Loucy (cell line): ENCODE measurements around the gene SPAG7.

Experiments
- H2AFZ ChIP-seq: fragments of 200-600 bp; sonication (generic); 2 replicates; pipeline ENCODE4 v1.6.0; 2016; ENCODE audit warnings: antibody characterized with exemption, mild to moderate bottlenecking, low read length, moderate library complexity
- H3F3A ChIP-seq: fragments of 200-600 bp; 2 replicates; pipeline ENCODE4 v1.6.0; 2016; ENCODE audit warnings: antibody characterized with exemption, low read depth, mild to moderate bottlenecking
- H3K27me3 ChIP-seq: fragments of 200-600 bp; sonication (generic); 2 replicates; pipeline ENCODE4 v1.6.1; 2014; ENCODE audit warnings: low read length, mild to moderate bottlenecking; ENCODE audit not compliant: insufficient read depth, poor library complexity, severe bottlenecking
- H3K36me3 ChIP-seq: fragments of 200-600 bp; sonication (generic); 2 replicates; pipeline ENCODE4 v1.6.1; 2016; ENCODE audit warnings: low read length; ENCODE audit not compliant: insufficient read depth
- H3K4me1 ChIP-seq: fragments of 200-600 bp; sonication (generic); 2 replicates; pipeline ENCODE4 v1.5.1; 2014; ENCODE audit warnings: low read length, mild to moderate bottlenecking; ENCODE audit not compliant: insufficient read depth, poor library complexity, severe bottlenecking
- H3K4me2 ChIP-seq: fragments of 200-600 bp; sonication (generic); 2 replicates; pipeline ENCODE4 v1.6.0; 2014; ENCODE audit warnings: antibody characterized with exemption, low read length, low read depth, mild to moderate bottlenecking; ENCODE audit not compliant: poor library complexity, severe bottlenecking
- H3K4me3 ChIP-seq: fragments of 200-600 bp; sonication (generic); 2 replicates; pipeline ENCODE4 v1.5.1; 2014; ENCODE audit warnings: low read length, mild to moderate bottlenecking, mixed read lengths; ENCODE audit not compliant: poor library complexity, severe bottlenecking
- H3K79me2 ChIP-seq: fragments of 200-600 bp; sonication (generic); 2 replicates; pipeline ENCODE4 v1.6.1; 2014; ENCODE audit warnings: low read length; ENCODE audit not compliant: insufficient read depth
- H3K9ac ChIP-seq: fragments of 200-600 bp; sonication (generic); 2 replicates; pipeline ENCODE4 v1.6.0; 2014; ENCODE audit warnings: mild to moderate bottlenecking, low read depth, low read length, moderate library complexity; ENCODE audit not compliant: poor library complexity, severe bottlenecking
- H3K9me2 ChIP-seq: fragments of 200-600 bp; sonication (generic); replicated peaks from 2 replicates; pipeline ENCODE4 v1.6.1; 2016; ENCODE audit warnings: low read depth, low read length, mixed read lengths
- H3K9me3 ChIP-seq: fragments of 200-600 bp; sonication (generic); 2 replicates; pipeline ENCODE4 v1.6.1; 2014; ENCODE audit warnings: mild to moderate bottlenecking, antibody characterized with exemption, low read length, low read depth; ENCODE audit not compliant: insufficient read depth
- H4K20me1 ChIP-seq: fragments of 200-600 bp; sonication (generic); 2 replicates; pipeline ENCODE4 v1.6.0; 2014; ENCODE audit warnings: antibody characterized with exemption, low read length, mild to moderate bottlenecking; ENCODE audit not compliant: insufficient read depth, poor library complexity, severe bottlenecking
- EZH2phosphoT487 ChIP-seq: fragments of 200-600 bp; IDR thresholded peaks from 2 replicates; pipeline ENCODE4 v1.6.1; 2018; ENCODE audit warnings: antibody characterized with exemption, mild to moderate bottlenecking, moderate library complexity, borderline replicate concordance
- TF ChIP-seq, protein P1 (sequence below): fragments of 200-600 bp; sonication (generic); conservative IDR thresholded peaks from 2 replicates; pipeline ENCODE4 v1.5.1; 2014; ENCODE audit warnings: mild to moderate bottlenecking, antibody characterized with exemption, low read length

SPAG7 gene

DNA sequence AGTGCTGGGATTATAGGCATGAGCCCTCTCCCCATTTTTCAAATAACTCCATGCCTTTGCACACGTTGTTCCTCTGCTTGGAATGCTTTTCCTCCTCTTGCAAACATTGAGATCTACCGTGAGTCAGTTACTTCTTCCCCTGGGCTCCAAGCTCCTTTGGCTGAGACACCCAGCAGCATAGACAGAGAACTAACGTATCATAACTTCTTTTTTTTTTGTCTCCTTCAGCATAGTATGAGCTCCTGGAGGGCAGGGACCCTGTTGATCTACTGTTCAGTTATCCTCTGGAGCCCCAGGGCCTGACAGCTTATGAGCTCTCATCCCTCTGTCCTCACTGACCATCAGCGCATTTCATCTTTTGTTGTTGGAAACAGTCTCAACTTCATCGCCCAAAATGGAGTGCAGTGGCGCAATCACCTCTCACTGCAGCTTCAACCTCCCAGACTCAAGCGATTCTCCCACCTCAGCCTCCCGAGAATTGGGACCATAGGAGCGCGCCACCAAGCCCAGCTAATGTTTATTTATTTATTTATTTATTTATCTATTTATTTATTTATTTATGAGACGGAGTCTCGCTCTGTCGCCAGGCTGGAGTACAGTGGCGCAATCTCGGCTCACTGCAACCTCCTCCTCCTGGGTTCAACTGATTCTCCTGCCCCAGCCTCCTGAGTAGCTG is 2.2 kb downstream of the SPAG7 start:
- Histone ChIP-seq H3K4me3 (no peak overlapping the region), H3K4me2 (no peak overlapping the region), H3K27me3 (no peaks in the 10 kb centered on the region), H3K4me1 (peaks cover 31% of the 10 kb centered on the region), H3F3A (no peaks in the 10 kb centered on the region), H4K20me1 (no peaks in the 10 kb centered on the region), H3K9me2 (no peaks in the 10 kb centered on the region), H3K36me3 (no peaks in the 10 kb centered on the region), H3K79me2 (peaks cover 35% of the 10 kb centered on the region), H3K9me3 (no peaks in the 10 kb centered on the region), H2AFZ (no peak overlapping the region), H3K9ac (no peak overlapping the region)
- TF ChIP-seq EZH2phosphoT487 = no peak
- TF ChIP-seq, protein P1, sequence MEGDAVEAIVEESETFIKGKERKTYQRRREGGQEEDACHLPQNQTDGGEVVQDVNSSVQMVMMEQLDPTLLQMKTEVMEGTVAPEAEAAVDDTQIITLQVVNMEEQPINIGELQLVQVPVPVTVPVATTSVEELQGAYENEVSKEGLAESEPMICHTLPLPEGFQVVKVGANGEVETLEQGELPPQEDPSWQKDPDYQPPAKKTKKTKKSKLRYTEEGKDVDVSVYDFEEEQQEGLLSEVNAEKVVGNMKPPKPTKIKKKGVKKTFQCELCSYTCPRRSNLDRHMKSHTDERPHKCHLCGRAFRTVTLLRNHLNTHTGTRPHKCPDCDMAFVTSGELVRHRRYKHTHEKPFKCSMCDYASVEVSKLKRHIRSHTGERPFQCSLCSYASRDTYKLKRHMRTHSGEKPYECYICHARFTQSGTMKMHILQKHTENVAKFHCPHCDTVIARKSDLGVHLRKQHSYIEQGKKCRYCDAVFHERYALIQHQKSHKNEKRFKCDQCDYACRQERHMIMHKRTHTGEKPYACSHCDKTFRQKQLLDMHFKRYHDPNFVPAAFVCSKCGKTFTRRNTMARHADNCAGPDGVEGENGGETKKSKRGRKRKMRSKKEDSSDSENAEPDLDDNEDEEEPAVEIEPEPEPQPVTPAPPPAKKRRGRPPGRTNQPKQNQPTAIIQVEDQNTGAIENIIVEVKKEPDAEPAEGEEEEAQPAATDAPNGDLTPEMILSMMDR = no peak

DNA sequence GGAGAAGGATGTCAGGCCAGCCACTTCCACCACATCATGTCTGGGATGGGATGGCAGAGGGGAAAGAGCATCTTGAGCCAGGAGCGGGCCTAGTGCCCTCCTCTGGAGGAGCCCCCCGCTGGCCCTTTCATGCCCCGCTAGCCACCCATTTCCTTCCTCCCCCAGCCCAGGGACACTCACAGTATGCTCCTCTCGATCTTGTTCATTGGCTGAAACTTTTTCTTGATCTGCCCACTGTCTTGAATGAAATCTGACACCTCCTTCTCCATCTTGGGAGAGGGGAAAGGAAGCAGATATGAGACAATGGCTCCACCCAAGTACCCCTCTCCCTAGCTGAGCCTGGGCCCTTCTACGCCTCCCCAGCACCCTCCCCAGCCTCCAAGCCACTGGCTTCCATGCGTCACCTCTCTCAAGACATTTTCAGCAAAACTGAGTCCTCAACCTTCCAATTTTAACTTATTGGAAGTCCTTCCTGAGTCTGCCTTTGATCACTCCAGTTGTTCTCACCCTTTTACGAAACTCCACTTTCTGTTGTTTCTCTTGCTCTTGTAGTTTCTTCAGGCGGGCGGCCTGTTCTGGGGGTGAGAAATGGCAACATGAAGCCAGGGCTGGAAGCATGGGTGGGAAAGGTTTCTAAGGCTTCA is 7.2 kb downstream of the SPAG7 start:
- H3K9me3 ChIP-seq = no peaks in the 10 kb centered on the region
- TF ChIP-seq, protein P1 = no peak
- no peak for TF ChIP-seq EZH2phosphoT487
- 0 out of 2 replicates have a peak, but pooled peaks cover 3% of the 10 kb centered on the region for H3F3A ChIP-seq
- peak overlapping the region; percentile 52 for H3K9ac ChIP-seq
- H3K27me3 ChIP-seq = no peaks in the 10 kb centered on the region
- H3K4me2 ChIP-seq = peak overlapping the region; percentile 59
- H4K20me1 ChIP-seq = no peaks in the 10 kb centered on the region
- H3K4me1 ChIP-seq = peaks cover 20% of the 10 kb centered on the region
- H2AFZ ChIP-seq = no peak overlapping the region
- no peaks in the 10 kb centered on the region; the same call in 1 of the 2 replicates for H3K36me3 ChIP-seq
- peaks cover 4% of the 10 kb centered on the region for H3K79me2 ChIP-seq
- no peaks in the 10 kb centered on the region for H3K9me2 ChIP-seq
- peak overlapping the region; percentile 34 for H3K4me3 ChIP-seq

DNA sequence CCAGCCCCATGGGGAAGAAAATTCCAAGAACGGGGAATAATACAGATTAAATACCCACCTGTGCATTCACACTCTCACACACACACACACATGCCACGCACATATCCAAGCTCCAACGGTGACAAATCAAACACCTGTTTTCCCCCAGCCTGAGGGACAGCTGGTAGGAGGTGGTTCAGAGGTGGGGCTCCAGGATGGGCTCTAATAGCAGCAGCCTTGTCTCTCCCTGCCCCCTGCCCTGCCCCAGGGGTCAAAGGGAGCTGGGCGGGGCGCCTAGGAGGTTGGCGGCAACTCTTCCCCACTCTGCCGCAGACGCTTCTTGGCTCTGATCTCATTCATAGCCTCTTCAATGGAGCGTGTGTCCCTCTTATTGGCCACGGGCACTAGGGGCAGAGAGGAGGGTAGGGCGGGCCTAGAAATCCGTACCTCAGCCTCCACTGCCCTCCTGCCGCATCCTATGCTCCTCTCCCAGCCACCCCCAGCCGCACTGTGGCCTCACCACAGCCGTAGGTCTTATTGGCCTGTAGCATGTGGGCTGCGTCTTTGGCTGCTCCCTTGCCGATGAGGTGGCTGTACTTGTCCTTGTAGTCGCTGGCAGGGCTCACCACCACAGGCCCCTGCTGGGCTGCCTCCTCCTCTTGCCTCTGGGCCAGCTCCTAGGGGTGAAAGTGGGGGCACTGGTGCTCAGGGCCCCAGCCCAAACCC is 8.2 kb downstream of the SPAG7 start:
- no peaks in the 10 kb centered on the region for H3K79me2 ChIP-seq
- H3K9ac ChIP-seq = peak overlapping the region; percentile 43
- peak overlapping the region; percentile 34 for H3K4me3 ChIP-seq
- peak overlapping the region; percentile 59 for H3K4me2 ChIP-seq
- no peaks in the 10 kb centered on the region for H3K9me2 ChIP-seq
- H3K4me1 ChIP-seq = peaks cover 20% of the 10 kb centered on the region
- H3K36me3 ChIP-seq = no peaks in the 10 kb centered on the region; the same call in 1 of the 2 replicates
- TF ChIP-seq EZH2phosphoT487 = no peak
- TF ChIP-seq, protein P1 = no peak
- no peaks in the 10 kb centered on the region for H3K9me3 ChIP-seq
- H4K20me1 ChIP-seq = no peaks in the 10 kb centered on the region
- no peaks in the 10 kb centered on the region for H3K27me3 ChIP-seq
- H3F3A ChIP-seq = 0 out of 2 replicates have a peak, but pooled peaks cover 3% of the 10 kb centered on the region
- no peak overlapping the region for H2AFZ ChIP-seq
